PFSK-1 (cell line): ENCODE results near the gene RNFT2.

Source experiments
- FOXP2 ChIP-seq: optimal IDR thresholded peaks from 2 replicates; pipeline ENCODE3; 2011; ENCODE audit warnings: borderline replicate concordance, control low read depth, inconsistent platforms; ENCODE audit not compliant: insufficient read depth; ENCODE audit errors: extremely low read length, extremely low read depth
- POLR2AphosphoS5 ChIP-seq: IDR thresholded peaks from 2 replicates; pipeline ENCODE4 v1.6.1; 2012; ENCODE audit warnings: low read depth, mild to moderate bottlenecking, control low read depth, low read length, moderate library complexity
- SIN3A ChIP-seq: IDR thresholded peaks from 2 replicates; pipeline ENCODE4 v1.6.1; 2012; ENCODE audit warnings: mild to moderate bottlenecking, low read length, moderate library complexity, borderline replicate concordance; ENCODE audit not compliant: insufficient read depth
- TAF1 ChIP-seq: IDR thresholded peaks from 2 replicates; pipeline ENCODE4 v1.6.1; 2012; ENCODE audit warnings: low read length, control low read depth, borderline replicate concordance; ENCODE audit not compliant: insufficient read depth
- TF ChIP-seq, protein P1 (sequence below), 2 experiments: IDR thresholded peaks; 2 replicates each; pipeline versions ENCODE4 v1.6.1 to v1.8.0; 2011 to 2012; ENCODE audit warnings: low read depth in 2 of 2, low read length in 2 of 2, control low read depth in 1 of 2, inconsistent platforms in 1 of 2, mild to moderate bottlenecking in 1 of 2, moderate library complexity in 1 of 2; ENCODE audit not compliant: insufficient read depth in 1 of 2

The RNFT2 gene

DNA sequence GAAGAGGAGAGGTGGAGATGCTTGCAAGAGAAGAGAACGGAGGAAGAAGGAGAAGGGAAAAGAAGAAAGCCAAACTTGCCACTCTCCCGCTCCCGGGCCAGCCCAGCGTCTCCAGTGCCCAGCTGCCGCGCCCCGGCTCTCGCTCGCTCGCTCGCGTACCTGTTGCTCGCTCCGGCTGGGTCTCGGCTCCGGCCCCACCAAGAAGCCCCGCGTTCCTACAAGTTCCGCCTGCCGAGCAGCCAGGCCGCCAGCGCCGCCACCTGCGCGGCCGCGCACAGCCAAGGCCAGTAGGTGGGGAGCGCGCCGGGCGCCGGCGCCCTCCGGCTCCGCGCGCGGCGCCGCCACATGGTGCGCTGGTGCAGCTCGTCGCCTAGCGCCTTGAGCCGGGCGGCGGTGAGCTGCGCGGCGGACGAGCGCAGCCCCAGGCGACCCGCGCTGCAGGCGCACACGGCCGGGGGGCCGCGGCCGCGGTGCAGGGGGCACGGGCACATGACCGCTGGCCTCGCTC, 142.8 kb downstream of the RNFT2 start:
- TF ChIP-seq, protein P1, sequence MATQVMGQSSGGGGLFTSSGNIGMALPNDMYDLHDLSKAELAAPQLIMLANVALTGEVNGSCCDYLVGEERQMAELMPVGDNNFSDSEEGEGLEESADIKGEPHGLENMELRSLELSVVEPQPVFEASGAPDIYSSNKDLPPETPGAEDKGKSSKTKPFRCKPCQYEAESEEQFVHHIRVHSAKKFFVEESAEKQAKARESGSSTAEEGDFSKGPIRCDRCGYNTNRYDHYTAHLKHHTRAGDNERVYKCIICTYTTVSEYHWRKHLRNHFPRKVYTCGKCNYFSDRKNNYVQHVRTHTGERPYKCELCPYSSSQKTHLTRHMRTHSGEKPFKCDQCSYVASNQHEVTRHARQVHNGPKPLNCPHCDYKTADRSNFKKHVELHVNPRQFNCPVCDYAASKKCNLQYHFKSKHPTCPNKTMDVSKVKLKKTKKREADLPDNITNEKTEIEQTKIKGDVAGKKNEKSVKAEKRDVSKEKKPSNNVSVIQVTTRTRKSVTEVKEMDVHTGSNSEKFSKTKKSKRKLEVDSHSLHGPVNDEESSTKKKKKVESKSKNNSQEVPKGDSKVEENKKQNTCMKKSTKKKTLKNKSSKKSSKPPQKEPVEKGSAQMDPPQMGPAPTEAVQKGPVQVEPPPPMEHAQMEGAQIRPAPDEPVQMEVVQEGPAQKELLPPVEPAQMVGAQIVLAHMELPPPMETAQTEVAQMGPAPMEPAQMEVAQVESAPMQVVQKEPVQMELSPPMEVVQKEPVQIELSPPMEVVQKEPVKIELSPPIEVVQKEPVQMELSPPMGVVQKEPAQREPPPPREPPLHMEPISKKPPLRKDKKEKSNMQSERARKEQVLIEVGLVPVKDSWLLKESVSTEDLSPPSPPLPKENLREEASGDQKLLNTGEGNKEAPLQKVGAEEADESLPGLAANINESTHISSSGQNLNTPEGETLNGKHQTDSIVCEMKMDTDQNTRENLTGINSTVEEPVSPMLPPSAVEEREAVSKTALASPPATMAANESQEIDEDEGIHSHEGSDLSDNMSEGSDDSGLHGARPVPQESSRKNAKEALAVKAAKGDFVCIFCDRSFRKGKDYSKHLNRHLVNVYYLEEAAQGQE (IDR thresholded peaks at IDR 0.05; ENCODE audit: insufficient read depth in 1 of 2, low read depth in 2 of 2, low read length in 2 of 2) = no peak
- TF ChIP-seq POLR2AphosphoS5 = no peak
- TF ChIP-seq SIN3A = no peak
- TF ChIP-seq FOXP2 = no peak
- no peak for TF ChIP-seq TAF1

DNA sequence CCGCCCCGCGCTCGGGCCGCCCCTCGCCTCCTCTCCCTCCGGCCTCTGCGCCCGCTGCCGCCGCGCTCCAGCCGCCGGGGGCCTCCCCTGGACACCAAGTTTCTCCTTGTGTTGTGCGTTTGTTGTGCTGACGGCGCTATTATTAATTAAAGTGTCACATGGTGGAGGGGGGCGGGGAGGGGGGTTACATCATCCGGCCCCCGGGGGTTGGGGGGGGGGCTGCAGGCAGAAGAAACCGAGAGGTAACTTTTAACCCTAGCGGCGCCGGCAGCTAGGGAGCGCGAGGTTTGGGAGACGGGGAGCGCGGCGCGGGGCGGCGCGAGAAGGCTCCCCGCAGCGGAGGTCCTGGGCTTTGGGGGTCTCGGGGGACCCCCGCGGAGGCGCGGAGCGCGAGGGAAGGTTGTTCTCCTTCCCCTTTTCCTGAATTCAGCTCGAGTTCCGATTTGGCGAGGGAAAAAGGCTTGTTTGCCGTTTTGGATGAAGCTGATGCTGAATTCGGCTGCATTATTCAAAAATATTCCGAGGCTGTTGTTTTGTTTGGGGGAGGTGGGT, 143.3 kb downstream of the RNFT2 start, which contains the start of gene HRK:
Gene HRK, minus strand, starts transcription at position 117 of the 552 bp plus-strand sequence. CDS start 134 bp downstream, outside the sequence.
- no peak for TF ChIP-seq POLR2AphosphoS5
- TF ChIP-seq SIN3A = no peak
- TF ChIP-seq, protein P1 (IDR thresholded peaks at IDR 0.05; ENCODE audit: insufficient read depth in 1 of 2, low read depth in 2 of 2, low read length in 2 of 2) = no peak

DNA sequence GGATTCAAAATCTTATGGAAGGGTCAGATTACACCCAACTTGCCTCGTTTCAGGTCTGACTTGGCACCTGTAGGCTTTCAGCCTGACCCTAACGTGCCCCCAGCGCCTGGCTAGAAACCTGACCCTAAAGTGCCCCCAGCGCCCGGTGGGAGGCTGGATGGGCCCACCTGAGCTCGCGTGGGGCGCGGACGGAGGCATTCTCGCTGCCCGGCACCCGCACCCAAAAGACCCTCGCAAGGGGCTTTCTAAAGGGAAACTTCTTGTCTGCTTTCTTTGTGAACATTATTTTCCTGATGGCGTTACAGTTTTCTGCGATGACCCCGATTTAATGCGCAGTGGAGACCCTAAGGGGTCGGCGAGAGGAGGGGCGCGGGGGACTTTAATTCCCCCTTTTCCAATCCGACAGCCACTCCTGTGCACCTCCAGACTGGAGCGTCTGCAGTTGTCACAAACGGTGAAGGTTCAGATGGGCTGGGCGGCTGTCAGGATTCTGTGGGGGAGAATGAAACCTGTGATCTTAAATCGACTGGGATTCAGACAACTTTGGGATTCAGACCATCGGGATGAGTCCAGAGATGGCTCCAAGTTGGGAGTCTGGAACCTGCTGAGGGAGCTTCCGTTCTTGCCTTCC, 143.9 kb downstream of the RNFT2 start:
- no peak for TF ChIP-seq POLR2AphosphoS5
- TF ChIP-seq, protein P1 (IDR thresholded peaks at IDR 0.05; ENCODE audit: insufficient read depth in 1 of 2, low read depth in 2 of 2, low read length in 2 of 2) = no peak
- no peak for TF ChIP-seq SIN3A
- TF ChIP-seq TAF1 = no peak
- TF ChIP-seq FOXP2 = no peak

DNA sequence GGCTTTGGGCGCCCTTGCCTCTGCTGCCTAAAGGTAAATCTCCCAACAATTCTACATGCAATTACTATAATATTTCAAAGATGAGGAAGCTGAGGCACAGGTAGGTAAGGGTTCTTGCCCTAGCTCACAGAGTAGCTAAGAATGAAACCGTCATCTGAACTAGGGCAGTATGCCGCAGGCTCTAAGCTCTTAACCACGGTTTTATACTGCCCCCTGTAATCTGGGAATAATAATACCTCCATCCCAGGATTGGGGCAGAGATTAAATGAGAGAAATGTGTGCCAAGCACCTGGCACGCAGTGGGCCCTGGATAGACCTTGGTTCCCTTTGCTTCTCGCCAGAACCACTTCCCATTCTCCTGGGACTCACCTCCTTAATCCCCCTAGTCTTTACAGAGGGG, 144.6 kb downstream of the RNFT2 start:
- TF ChIP-seq SIN3A = no peak
- no peak for TF ChIP-seq POLR2AphosphoS5
- TF ChIP-seq TAF1 = no peak
- TF ChIP-seq, protein P1 (IDR thresholded peaks at IDR 0.05; ENCODE audit: insufficient read depth in 1 of 2, low read depth in 2 of 2, low read length in 2 of 2) = no peak
- TF ChIP-seq FOXP2 = no peak

DNA sequence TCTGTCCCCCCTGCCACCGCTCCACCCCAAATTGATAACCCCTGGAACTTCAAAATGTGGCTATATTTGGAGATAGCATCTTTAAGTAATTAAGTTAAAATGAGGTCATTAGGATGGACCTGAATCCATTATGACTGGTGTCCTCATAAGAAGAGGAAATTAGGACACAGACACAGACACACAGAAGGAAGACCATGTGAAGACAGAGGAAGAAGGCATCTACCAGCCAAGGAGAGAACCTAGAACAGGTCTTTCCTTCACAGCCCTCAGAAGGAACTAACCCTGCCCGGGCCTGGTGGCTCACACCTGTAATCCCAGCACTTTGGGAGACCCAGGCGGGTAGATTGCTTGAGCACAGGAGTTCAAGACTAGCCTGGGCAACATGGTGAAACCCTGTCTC, 146.8 kb downstream of the RNFT2 start:
- TF ChIP-seq, protein P1 (IDR thresholded peaks at IDR 0.05; ENCODE audit: insufficient read depth in 1 of 2, low read depth in 2 of 2, low read length in 2 of 2) = no peak
- TF ChIP-seq FOXP2 = no peak
- no peak for TF ChIP-seq POLR2AphosphoS5
